Suprapubic skin (tissue), 4 donors: ENCODE measurements around the gene TFB2M. TPM values are rescaled to one million over a fixed set of nuclear protein-coding genes. Genes with fewer than 3 reads are reported as not detected.
A peak's percentile ranks its signal among the peaks of the same experiment; 100 is the strongest.

Experiments used
- DNase-seq, 2 donors: peaks; one replicate each; pipeline ENCODE4 v3.0.0-alpha.2; 2019; ENCODE audit warnings: low spot score in 2 of 2
- H3K27ac ChIP-seq: fragments of 200-600 bp; sonication (generic); one replicate; pipeline ENCODE4 v1.5.1; 2019
- H3K27me3 ChIP-seq: fragments of 200-600 bp; sonication (generic); one replicate; pipeline ENCODE4 v1.5.1; 2019
- H3K36me3 ChIP-seq: fragments of 200-600 bp; sonication (generic); one replicate; pipeline ENCODE4 v1.5.1; 2019
- H3K4me1 ChIP-seq: fragments of 200-600 bp; sonication (generic); one replicate; pipeline ENCODE4 v1.5.1; 2019
- H3K4me3 ChIP-seq: fragments of 200-600 bp; sonication (generic); one replicate; pipeline ENCODE4 v1.5.1; 2019; ENCODE audit warnings: mild to moderate bottlenecking
- H3K9me3 ChIP-seq: fragments of 200-600 bp; sonication (generic); one replicate; pipeline ENCODE4 v1.5.1; 2019
- CTCF ChIP-seq, 2 donors: fragments of 200-600 bp in 1 of 2; fragments of 450-650 bp in 1 of 2; sonication (generic) in 1 of 2; IDR thresholded peaks; one replicate each; pipeline ENCODE4 v1.5.1; 2016 to 2019; ENCODE audit warnings: antibody characterized with exemption in 2 of 2, mild to moderate bottlenecking in 1 of 2, moderate library complexity in 1 of 2
- EP300 ChIP-seq: sonication (generic); formaldehyde crosslinking; IDR thresholded peaks from one replicate; pipeline ENCODE4 v1.6.1; 2017; ENCODE audit warnings: antibody characterized with exemption
- POLR2A ChIP-seq, 2 donors: fragments of 450-650 bp; IDR thresholded peaks; one replicate each; pipeline ENCODE4 v1.6.1; 2017; ENCODE audit warnings: antibody characterized with exemption in 2 of 2, mild to moderate bottlenecking in 2 of 2, moderate library complexity in 2 of 2
- POLR2AphosphoS5 ChIP-seq, 3 donors: sonication (generic); formaldehyde crosslinking; IDR thresholded peaks; one replicate each; pipeline ENCODE4 v1.6.1; 2017; ENCODE audit warnings: antibody characterized with exemption in 3 of 3
- WGBS: methylation state at CpG from one replicate; pipeline ENCODE4 v1.1.5; 2018; 5-methylcytosine and 5-hydroxymethylcytosine counted together
- total RNA-seq, 4 donors: library from RNA; depleted of rRNA; stranded (reverse); fragments of >200 nt; gene quantifications; one replicate each; pipeline ENCODE4 v1.1.0, GENCODE V29; 2016

TFB2M gene
- total RNA-seq, 4 donors from 2014 or later, result 9.9 to 15.0 (median 12.1) TPM

GRCh38 chr1:246518456-246519205, 47.4 kb downstream of the TFB2M start:
- no peaks in the 10 kb centered on the region for H3K4me1 ChIP-seq
- 96% methylated on average over 12 of the region's 17 CpGs for WGBS
- H3K27me3 ChIP-seq, result no peaks in the 10 kb centered on the region
- H3K9me3 ChIP-seq, result peaks cover 28% of the 10 kb centered on the region
- peak in 1 of 2 donors; percentile 70 for DNase-seq
- H3K4me3 ChIP-seq, result no peak overlapping the region
- no peaks in the 10 kb centered on the region for H3K36me3 ChIP-seq
- TF ChIP-seq EP300 (no peak), CTCF (IDR thresholded peaks at IDR 0.05) (no peak), POLR2AphosphoS5 (IDR thresholded peaks at IDR 0.05) (no peak)
- no peak overlapping the region for H3K27ac ChIP-seq

- Histone ChIP-seq H3K27ac (no peak overlapping the region), H3K27me3 (no peaks in the 10 kb centered on the region), H3K4me3 (no peak overlapping the region), H3K9me3 (peaks cover 28% of the 10 kb centered on the region), H3K36me3 (no peaks in the 10 kb centered on the region), H3K4me1 (no peaks in the 10 kb centered on the region)
- DNase-seq, result peak in 1 of 2 donors; percentile 62
- no CpG with 5 or more reads among the region's 7 CpGs for WGBS
- TF ChIP-seq POLR2A (IDR thresholded peaks at IDR 0.05) (no peak), POLR2AphosphoS5 (IDR thresholded peaks at IDR 0.05) (no peak), EP300 (no peak), CTCF (IDR thresholded peaks at IDR 0.05) (no peak)
Observed at GRCh38 chr1:246517391-246517790, 48.7 kb downstream of the TFB2M start.

GRCh38 chr1:246516126-246516525, 49.9 kb downstream of the TFB2M start:
- 100% methylated on average over 6 of the region's 10 CpGs for WGBS
- TF ChIP-seq POLR2A (IDR thresholded peaks at IDR 0.05), result no peak
- DNase-seq, result peak in 1 of 2 donors; percentile 57

GRCh38 chr1:246515390-246516005, 50.6 kb downstream of the TFB2M start:
- WGBS, result 78% methylated on average over 3 of the region's 3 CpGs
- no peaks in the 10 kb centered on the region for H3K4me1 ChIP-seq

More at GRCh38 chr1:246516126-246516525, 49.9 kb downstream of the TFB2M start:
- Histone ChIP-seq H3K9me3 (peaks cover 28% of the 10 kb centered on the region), H3K4me3 (no peak overlapping the region), H3K36me3 (no peaks in the 10 kb centered on the region), H3K27ac (no peak overlapping the region), H3K4me1 (no peaks in the 10 kb centered on the region), H3K27me3 (no peaks in the 10 kb centered on the region)

GRCh38 chr1:246513619-246514343, 52.3 kb downstream of the TFB2M start:
- Histone ChIP-seq H3K36me3 (no peaks in the 10 kb centered on the region), H3K4me1 (no peaks in the 10 kb centered on the region), H3K9me3 (peaks cover 28% of the 10 kb centered on the region), H3K27ac (no peak overlapping the region), H3K4me3 (no peak overlapping the region), H3K27me3 (no peaks in the 10 kb centered on the region)
- no peak for TF ChIP-seq CTCF (IDR thresholded peaks at IDR 0.05)
- TF ChIP-seq POLR2A (IDR thresholded peaks at IDR 0.05), result no peak
- TF ChIP-seq POLR2AphosphoS5 (IDR thresholded peaks at IDR 0.05), result no peak
- TF ChIP-seq EP300, result no peak
- peak in 1 of 2 donors; percentile 75 for DNase-seq
- 96% methylated on average over 6 of the region's 7 CpGs for WGBS

More at GRCh38 chr1:246515390-246516005, 50.6 kb downstream of the TFB2M start:
- DNase-seq, result no peak
- no peak overlapping the region for H3K27ac ChIP-seq
- no peak overlapping the region for H3K4me3 ChIP-seq
- TF ChIP-seq POLR2A (IDR thresholded peaks at IDR 0.05) (no peak), CTCF (IDR thresholded peaks at IDR 0.05) (no peak), EP300 (no peak), POLR2AphosphoS5 (IDR thresholded peaks at IDR 0.05) (no peak)
- H3K27me3 ChIP-seq, result no peaks in the 10 kb centered on the region
- H3K36me3 ChIP-seq, result no peaks in the 10 kb centered on the region
- peaks cover 28% of the 10 kb centered on the region for H3K9me3 ChIP-seq
